GM23248 (cell line): Measurements from ENCODE around the gene GATAD2A. TPM values are rescaled to one million over a fixed set of nuclear protein-coding genes. Genes with fewer than 3 reads are reported as not detected.

Experiments
- DNase-seq: peaks from one replicate; pipeline ENCODE4 v3.0.0-alpha.2; 2015
- H2AFZ ChIP-seq: fragments of 200-600 bp; sonication (generic); 2 replicates; pipeline ENCODE4 v1.6.1; 2016; ENCODE audit warnings: antibody characterized with exemption
- H3F3A ChIP-seq: fragments of 200-600 bp; sonication (generic); 2 replicates; pipeline ENCODE4 v1.6.1; 2016; ENCODE audit warnings: mild to moderate bottlenecking, antibody characterized with exemption, mixed run types; ENCODE audit not compliant: insufficient read depth
- H3K27ac ChIP-seq: fragments of 200-600 bp; sonication (generic); 2 replicates; pipeline ENCODE4 v1.5.1; 2016; ENCODE audit warnings: mild to moderate bottlenecking
- H3K27me3 ChIP-seq: fragments of 200-600 bp; sonication (generic); replicated peaks from 2 replicates; pipeline ENCODE4 v1.6.1; 2016; ENCODE audit warnings: mild to moderate bottlenecking; ENCODE audit not compliant: insufficient read depth
- H3K36me3 ChIP-seq: fragments of 200-600 bp; sonication (generic); 2 replicates; pipeline ENCODE4 v1.6.1; 2016; ENCODE audit warnings: low read depth, mild to moderate bottlenecking
- H3K4me1 ChIP-seq: fragments of 200-600 bp; sonication (generic); 2 replicates; pipeline ENCODE4 v1.6.1; 2016; ENCODE audit warnings: mild to moderate bottlenecking; ENCODE audit not compliant: insufficient read depth
- H3K4me2 ChIP-seq: fragments of 200-600 bp; sonication (generic); one replicate; pipeline ENCODE4 v1.6.1; 2016; ENCODE audit warnings: mild to moderate bottlenecking; ENCODE audit not compliant: unreplicated experiment
- H3K4me3 ChIP-seq: fragments of 200-600 bp; sonication (generic); 2 replicates; pipeline ENCODE4 v1.5.1; 2016; ENCODE audit warnings: mild to moderate bottlenecking
- H3K79me2 ChIP-seq: fragments of 200-600 bp; sonication (generic); 2 replicates; pipeline ENCODE4 v1.6.1; 2016; ENCODE audit warnings: mild to moderate bottlenecking; ENCODE audit not compliant: insufficient read depth
- H3K9ac ChIP-seq: fragments of 200-600 bp; sonication (generic); 2 replicates; pipeline ENCODE4 v1.6.1; 2016; ENCODE audit warnings: mild to moderate bottlenecking
- H3K9me2 ChIP-seq: fragments of 200-600 bp; sonication (generic); 2 replicates; pipeline ENCODE4 v1.6.1; 2016; ENCODE audit warnings: mixed run types, mild to moderate bottlenecking, moderate library complexity; ENCODE audit not compliant: insufficient read depth
- H3K9me3 ChIP-seq: fragments of 200-600 bp; sonication (generic); one replicate; pipeline ENCODE4 v1.6.1; 2017; ENCODE audit warnings: low read depth
- H4K20me1 ChIP-seq: fragments of 200-600 bp; sonication (generic); 2 replicates; pipeline ENCODE4 v1.6.0; 2016; ENCODE audit not compliant: insufficient read depth
- EZH2 ChIP-seq: fragments of 200-600 bp; sonication (generic); IDR thresholded peaks from 2 replicates; pipeline ENCODE4 v1.6.1; 2018; ENCODE audit warnings: antibody characterized with exemption, mild to moderate bottlenecking; ENCODE audit not compliant: insufficient read depth, poor library complexity, severe bottlenecking
- EZH2phosphoT487 ChIP-seq: fragments of 200-600 bp; sonication (generic); IDR thresholded peaks from 2 replicates; pipeline ENCODE4 v1.6.1; 2018; ENCODE audit warnings: antibody characterized with exemption, moderate library complexity, mild to moderate bottlenecking, low read depth; ENCODE audit not compliant: insufficient read depth
- WGBS, 2 experiments: methylation state at CpG; one replicate each; pipeline ENCODE4 v1.1.6; 2015 to 2017; ENCODE audit warnings: low lambda C conversion rate in 2 of 2, low coverage in 1 of 2; ENCODE audit errors: missing lambda C conversion rate in 2 of 2; 5-methylcytosine and 5-hydroxymethylcytosine counted together
- in situ Hi-C: fragments of 300-500 bp; cut with MboI; formaldehyde crosslinking; loops from 2 replicates; pipeline ENCODE4 v1.15.0; 2020
- polyA plus RNA-seq: library from polyadenylated mRNA; unstranded; fragments of >200 nt; fragmentation: Nextera tagmentation; extraction: Ambion mirVana; gene quantifications from 2 replicates; pipeline ENCODE4 v1.2.1, GENCODE V29; 2016
- total RNA-seq: library from RNA; depleted of rRNA; stranded (reverse); fragments of >200 nt; shearing (Covaris generic); gene quantifications from 2 replicates; pipeline ENCODE4 v1.2.3, GENCODE V29; 2014

The GATAD2A gene
- total and polyA plus RNA-seq, 2 experiments from 2014 or later = 15.4 to 52.1 TPM

DNA sequence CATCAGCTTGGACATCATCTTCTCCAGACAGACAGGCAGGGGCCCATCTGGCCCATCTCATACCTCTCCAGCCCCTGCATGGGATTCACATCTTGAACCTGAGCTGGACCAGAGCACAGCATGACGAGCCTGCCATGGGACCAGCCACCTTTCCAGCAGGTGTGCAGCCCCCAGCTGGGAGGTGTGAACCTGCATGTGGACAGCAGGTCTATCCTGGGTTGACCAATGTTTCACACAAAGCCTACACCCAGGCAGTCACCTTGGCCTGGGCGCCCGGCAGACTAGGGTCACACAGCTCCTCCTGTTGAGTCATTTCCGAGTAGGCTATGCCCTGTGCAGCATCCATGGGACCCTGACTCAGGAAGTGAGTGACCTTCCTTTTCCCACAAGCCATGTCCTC, 43.4 kb upstream of the GATAD2A start:
- Histone ChIP-seq H4K20me1 (no peaks in the 10 kb centered on the region), H3K79me2 (no peaks in the 10 kb centered on the region), H3K9me3 (no peaks in the 10 kb centered on the region), H3K4me1 (no peaks in the 10 kb centered on the region), H3K27ac (no peak overlapping the region), H3F3A (peaks cover 8% of the 10 kb centered on the region; the same call in 1 of the 2 replicates), H2AFZ (no peak overlapping the region), H3K27me3 (no peaks in the 10 kb centered on the region), H3K4me3 (no peak overlapping the region), H3K36me3 (no peaks in the 10 kb centered on the region), H3K4me2 (no peak overlapping the region), H3K9ac (no peak overlapping the region), H3K9me2 (no peaks in the 10 kb centered on the region)
- no peak for DNase-seq
- in situ Hi-C loops = loop anchor here (10.0 kb wide), 1 partner anchor 133 kb away; no protein-coding TSS in a partner anchor
- 92 to 98% methylated on average over 4 of the region's 4 CpGs for WGBS, 2 experiments
- TF ChIP-seq EZH2phosphoT487 (no peak), EZH2 (no peak)

DNA sequence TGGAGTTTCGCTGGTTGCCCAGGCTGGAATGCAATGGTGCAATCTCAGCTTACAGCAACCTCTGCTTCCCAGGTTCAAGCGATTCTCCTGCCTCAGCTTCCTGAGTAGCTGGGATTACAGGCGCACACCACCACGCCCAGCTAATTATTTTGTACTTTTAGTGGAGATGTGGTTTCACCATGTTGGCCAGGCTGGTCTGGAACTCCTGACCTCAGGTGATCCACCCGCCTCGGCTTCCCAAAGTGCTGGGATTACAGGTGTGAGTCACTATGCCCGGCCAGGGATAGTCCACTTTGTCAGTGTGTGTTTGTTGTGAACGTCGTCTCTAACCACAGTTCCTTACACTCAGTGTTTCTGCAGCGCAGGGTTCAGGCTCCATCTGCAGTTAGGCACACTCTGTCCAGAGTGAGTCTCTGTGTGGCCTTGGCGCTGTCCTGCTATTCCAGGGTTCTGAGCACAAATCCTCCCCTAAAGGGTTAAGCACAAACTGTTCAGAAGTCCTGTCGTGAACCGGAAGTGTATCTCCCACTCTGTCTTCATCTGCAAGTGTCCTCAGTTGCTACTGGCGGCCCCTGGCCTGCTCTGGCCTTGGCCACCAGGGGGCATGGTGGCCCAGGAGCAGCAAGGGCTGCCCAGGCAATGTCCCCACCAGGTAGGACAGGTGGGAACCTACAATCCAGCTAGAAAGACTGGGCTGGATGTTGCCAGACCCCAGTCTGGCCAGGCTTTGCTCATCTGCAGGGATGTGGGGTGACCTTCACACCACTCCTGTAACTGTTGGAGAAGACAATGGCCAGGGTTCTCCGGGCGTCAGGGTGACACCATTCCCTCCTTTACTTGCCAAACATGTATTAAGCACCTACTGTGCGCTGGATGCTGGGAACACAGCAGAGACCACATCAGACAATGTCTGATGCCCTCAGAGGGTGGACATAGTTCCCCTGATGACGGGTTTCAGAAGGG, 38.8 kb upstream of the GATAD2A start:
- no peak overlapping the region for H3K4me3 ChIP-seq
- no peak overlapping the region for H3K27ac ChIP-seq
- no peaks in the 10 kb centered on the region for H3K4me1 ChIP-seq
- no peaks in the 10 kb centered on the region for H3F3A ChIP-seq
- H3K27me3 ChIP-seq = no peaks in the 10 kb centered on the region
- H3K79me2 ChIP-seq = no peaks in the 10 kb centered on the region
- H4K20me1 ChIP-seq = no peaks in the 10 kb centered on the region
- H3K36me3 ChIP-seq = no peaks in the 10 kb centered on the region
- in situ Hi-C loops = loop anchor here (10.0 kb wide), 1 partner anchor 128 kb away; no protein-coding TSS in a partner anchor
- no peak overlapping the region for H3K9ac ChIP-seq
- no peak overlapping the region for H3K4me2 ChIP-seq
- peak overlapping the region; percentile 80 for H2AFZ ChIP-seq
- H3K9me2 ChIP-seq = no peaks in the 10 kb centered on the region
- TF ChIP-seq EZH2 = no peak
- no peak for TF ChIP-seq EZH2phosphoT487
- WGBS, 2 experiments = 59 to 60% methylated on average over 18 of the region's 18 CpGs
- DNase-seq = peak; percentile 67
- H3K9me3 ChIP-seq = no peaks in the 10 kb centered on the region

DNA sequence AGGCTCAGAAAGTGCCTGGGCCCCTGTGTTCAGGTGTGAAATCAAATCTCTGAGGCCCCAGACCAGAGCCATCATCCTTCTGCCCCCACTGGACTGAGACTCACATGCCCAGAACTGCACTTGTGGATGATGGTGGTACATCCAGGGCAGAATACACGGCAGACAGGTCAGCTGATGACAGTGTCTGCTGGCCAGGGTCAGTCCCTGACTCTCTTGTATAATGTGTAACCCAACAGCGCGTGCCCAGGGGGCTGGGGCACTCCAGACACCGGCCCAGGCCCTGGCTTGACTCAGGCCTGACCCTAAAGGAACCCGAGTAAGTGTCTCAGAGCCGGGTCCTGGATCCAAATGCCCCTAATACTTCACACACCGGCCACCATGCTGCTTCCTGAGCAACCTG, 37.4 kb upstream of the GATAD2A start:
- H2AFZ ChIP-seq = no peak overlapping the region
- H3K4me1 ChIP-seq = no peaks in the 10 kb centered on the region
- peaks cover 5% of the 10 kb centered on the region; the same call in 1 of the 2 replicates for H3F3A ChIP-seq
- H3K79me2 ChIP-seq = no peaks in the 10 kb centered on the region
- no peaks in the 10 kb centered on the region for H3K27me3 ChIP-seq
- H3K36me3 ChIP-seq = no peaks in the 10 kb centered on the region
- in situ Hi-C loops = loop anchor here (10.0 kb wide), 1 partner anchor 127 kb away; no protein-coding TSS in a partner anchor
- no peaks in the 10 kb centered on the region for H4K20me1 ChIP-seq
- no peaks in the 10 kb centered on the region for H3K9me3 ChIP-seq
- no peak overlapping the region for H3K4me2 ChIP-seq
- H3K9me2 ChIP-seq = no peaks in the 10 kb centered on the region
- no peak for DNase-seq
- H3K9ac ChIP-seq = no peak overlapping the region
- no peak overlapping the region for H3K27ac ChIP-seq
- no peak overlapping the region for H3K4me3 ChIP-seq
- no peak for TF ChIP-seq EZH2phosphoT487
- TF ChIP-seq EZH2 = no peak
- WGBS, 2 experiments = 85 to 87% methylated on average over 6 to 7 of the region's 7 CpGs

DNA sequence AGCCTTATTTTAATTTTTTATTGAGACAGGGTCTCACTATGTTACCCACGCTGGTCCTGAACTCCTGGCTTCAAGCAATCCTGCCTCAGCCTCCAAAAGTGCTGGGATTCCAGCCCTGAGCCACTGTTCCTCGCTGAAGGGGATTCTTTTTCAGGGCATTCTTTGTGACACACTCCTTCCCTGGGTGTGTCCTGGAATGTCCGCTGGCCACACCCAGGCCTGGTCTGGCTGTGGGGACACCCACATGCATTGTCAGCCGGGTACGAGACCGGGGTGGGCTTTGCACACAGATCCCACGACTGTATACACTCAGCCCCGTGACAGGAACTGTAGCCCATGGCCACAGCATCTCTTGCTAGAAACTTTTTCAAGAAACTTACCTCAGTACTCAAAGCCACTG, 34.4 kb upstream of the GATAD2A start:
- H3K9me3 ChIP-seq = no peaks in the 10 kb centered on the region
- TF ChIP-seq EZH2phosphoT487 = no peak
- TF ChIP-seq EZH2 = no peak
- peaks cover 5% of the 10 kb centered on the region; the same call in 1 of the 2 replicates for H3F3A ChIP-seq
- no peak overlapping the region for H3K4me2 ChIP-seq
- WGBS, 2 experiments = 51 to 59% methylated on average over 8 of the region's 8 CpGs
- H3K9me2 ChIP-seq = no peaks in the 10 kb centered on the region
- no peaks in the 10 kb centered on the region for H4K20me1 ChIP-seq
- peak overlapping the region; percentile 62 for H2AFZ ChIP-seq
- H3K9ac ChIP-seq = no peak overlapping the region
- no peaks in the 10 kb centered on the region for H3K36me3 ChIP-seq
- H3K27ac ChIP-seq = no peak overlapping the region
- in situ Hi-C loops = no loop called here
- no peaks in the 10 kb centered on the region for H3K27me3 ChIP-seq
- DNase-seq = peak; percentile 34
- H3K4me1 ChIP-seq = no peaks in the 10 kb centered on the region
- no peaks in the 10 kb centered on the region for H3K79me2 ChIP-seq
- H3K4me3 ChIP-seq = no peak overlapping the region
